Astrocyte of the cerebellum (primary cell): ENCODE measurements around the gene GRIA1.
"Not testable (repeated sequence)": the region's sequence is repeated elsewhere in the genome, so short reads cannot be mapped to it uniquely, and the experiment has no call there.

Source experiments
- DNase-seq: peaks from one replicate; pipeline ENCODE4 v3.0.0-alpha.2; 2011; ENCODE audit warnings: low read depth
- H3K4me3 ChIP-seq: 2 replicates; pipeline ENCODE4 v1.5.1; 2011; ENCODE audit warnings: mild to moderate bottlenecking, low read depth, low read length, moderate library complexity
- CTCF ChIP-seq: IDR thresholded peaks from 2 replicates; pipeline ENCODE4 v1.5.1; 2012; ENCODE audit warnings: low read length, low read depth, moderate library complexity, mild to moderate bottlenecking; ENCODE audit errors: missing control alignments
- in situ Hi-C: cut with HindIII; loops from 2 replicates; pipeline ENCODE4 v1.10.0; 2017; ENCODE audit warnings: low sequenced_read_pairs

GRIA1 gene

GRCh38 chr5:153860195-153860886, 369.9 kb downstream of the GRIA1 start:
- H3K4me3 ChIP-seq, result no peak overlapping the region
- in situ Hi-C loops, result no loop called here
- no peak for TF ChIP-seq CTCF
- no peak for DNase-seq

GRCh38 chr5:153862906-153863305, 372.4 kb downstream of the GRIA1 start:
- H3K4me3 ChIP-seq, in situ Hi-C loops, DNase-seq: not testable (repeated sequence)
